Loucy (cell line): ENCODE results near the gene KRTAP27-1.

ENCODE experiments used
- H2AFZ ChIP-seq: fragments of 200-600 bp; sonication (generic); 2 replicates; pipeline ENCODE4 v1.6.0; 2016; ENCODE audit warnings: antibody characterized with exemption, mild to moderate bottlenecking, low read length, moderate library complexity
- H3F3A ChIP-seq: fragments of 200-600 bp; 2 replicates; pipeline ENCODE4 v1.6.0; 2016; ENCODE audit warnings: antibody characterized with exemption, low read depth, mild to moderate bottlenecking
- H3K27me3 ChIP-seq: fragments of 200-600 bp; sonication (generic); 2 replicates; pipeline ENCODE4 v1.6.1; 2014; ENCODE audit warnings: low read length, mild to moderate bottlenecking; ENCODE audit not compliant: insufficient read depth, poor library complexity, severe bottlenecking
- H3K36me3 ChIP-seq: fragments of 200-600 bp; sonication (generic); 2 replicates; pipeline ENCODE4 v1.6.1; 2016; ENCODE audit warnings: low read length; ENCODE audit not compliant: insufficient read depth
- H3K4me1 ChIP-seq: fragments of 200-600 bp; sonication (generic); 2 replicates; pipeline ENCODE4 v1.5.1; 2014; ENCODE audit warnings: low read length, mild to moderate bottlenecking; ENCODE audit not compliant: insufficient read depth, poor library complexity, severe bottlenecking
- H3K4me2 ChIP-seq: fragments of 200-600 bp; sonication (generic); 2 replicates; pipeline ENCODE4 v1.6.0; 2014; ENCODE audit warnings: antibody characterized with exemption, low read length, low read depth, mild to moderate bottlenecking; ENCODE audit not compliant: poor library complexity, severe bottlenecking
- H3K4me3 ChIP-seq: fragments of 200-600 bp; sonication (generic); 2 replicates; pipeline ENCODE4 v1.5.1; 2014; ENCODE audit warnings: low read length, mild to moderate bottlenecking, mixed read lengths; ENCODE audit not compliant: poor library complexity, severe bottlenecking
- H3K79me2 ChIP-seq: fragments of 200-600 bp; sonication (generic); 2 replicates; pipeline ENCODE4 v1.6.1; 2014; ENCODE audit warnings: low read length; ENCODE audit not compliant: insufficient read depth
- H3K9ac ChIP-seq: fragments of 200-600 bp; sonication (generic); 2 replicates; pipeline ENCODE4 v1.6.0; 2014; ENCODE audit warnings: mild to moderate bottlenecking, low read depth, low read length, moderate library complexity; ENCODE audit not compliant: poor library complexity, severe bottlenecking
- H3K9me2 ChIP-seq: fragments of 200-600 bp; sonication (generic); replicated peaks from 2 replicates; pipeline ENCODE4 v1.6.1; 2016; ENCODE audit warnings: low read depth, low read length, mixed read lengths
- H3K9me3 ChIP-seq: fragments of 200-600 bp; sonication (generic); 2 replicates; pipeline ENCODE4 v1.6.1; 2014; ENCODE audit warnings: mild to moderate bottlenecking, antibody characterized with exemption, low read length, low read depth; ENCODE audit not compliant: insufficient read depth
- H4K20me1 ChIP-seq: fragments of 200-600 bp; sonication (generic); 2 replicates; pipeline ENCODE4 v1.6.0; 2014; ENCODE audit warnings: antibody characterized with exemption, low read length, mild to moderate bottlenecking; ENCODE audit not compliant: insufficient read depth, poor library complexity, severe bottlenecking
- EZH2phosphoT487 ChIP-seq: fragments of 200-600 bp; IDR thresholded peaks from 2 replicates; pipeline ENCODE4 v1.6.1; 2018; ENCODE audit warnings: antibody characterized with exemption, mild to moderate bottlenecking, moderate library complexity, borderline replicate concordance
- TF ChIP-seq, protein P1 (sequence below): fragments of 200-600 bp; sonication (generic); conservative IDR thresholded peaks from 2 replicates; pipeline ENCODE4 v1.5.1; 2014; ENCODE audit warnings: mild to moderate bottlenecking, antibody characterized with exemption, low read length

KRTAP27-1 gene

GRCh38 chr21:30349572-30349971 is 12.1 kb upstream of the KRTAP27-1 start:
- Histone ChIP-seq H3K4me2 (no peak overlapping the region), H2AFZ (no peak overlapping the region), H3K9me2 (no peaks in the 10 kb centered on the region), H3K4me1 (no peaks in the 10 kb centered on the region), H3K4me3 (no peak overlapping the region), H3K79me2 (no peaks in the 10 kb centered on the region), H3F3A (no peaks in the 10 kb centered on the region), H3K9ac (no peak overlapping the region), H3K36me3 (no peaks in the 10 kb centered on the region), H3K27me3 (no peaks in the 10 kb centered on the region), H4K20me1 (no peaks in the 10 kb centered on the region), H3K9me3 (0 out of 2 replicates have a peak, but pooled peaks cover 3% of the 10 kb centered on the region)
- no peak for TF ChIP-seq EZH2phosphoT487
- TF ChIP-seq, protein P1, sequence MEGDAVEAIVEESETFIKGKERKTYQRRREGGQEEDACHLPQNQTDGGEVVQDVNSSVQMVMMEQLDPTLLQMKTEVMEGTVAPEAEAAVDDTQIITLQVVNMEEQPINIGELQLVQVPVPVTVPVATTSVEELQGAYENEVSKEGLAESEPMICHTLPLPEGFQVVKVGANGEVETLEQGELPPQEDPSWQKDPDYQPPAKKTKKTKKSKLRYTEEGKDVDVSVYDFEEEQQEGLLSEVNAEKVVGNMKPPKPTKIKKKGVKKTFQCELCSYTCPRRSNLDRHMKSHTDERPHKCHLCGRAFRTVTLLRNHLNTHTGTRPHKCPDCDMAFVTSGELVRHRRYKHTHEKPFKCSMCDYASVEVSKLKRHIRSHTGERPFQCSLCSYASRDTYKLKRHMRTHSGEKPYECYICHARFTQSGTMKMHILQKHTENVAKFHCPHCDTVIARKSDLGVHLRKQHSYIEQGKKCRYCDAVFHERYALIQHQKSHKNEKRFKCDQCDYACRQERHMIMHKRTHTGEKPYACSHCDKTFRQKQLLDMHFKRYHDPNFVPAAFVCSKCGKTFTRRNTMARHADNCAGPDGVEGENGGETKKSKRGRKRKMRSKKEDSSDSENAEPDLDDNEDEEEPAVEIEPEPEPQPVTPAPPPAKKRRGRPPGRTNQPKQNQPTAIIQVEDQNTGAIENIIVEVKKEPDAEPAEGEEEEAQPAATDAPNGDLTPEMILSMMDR, result no peak

- Histone ChIP-seq H3K36me3 (no peaks in the 10 kb centered on the region), H3K9me2 (no peaks in the 10 kb centered on the region), H3K9ac (no peak within 1 kb of the TSS), H3K27me3 (no peaks in the 10 kb centered on the region), H3F3A (no peaks in the 10 kb centered on the region), H2AFZ (no peak within 1 kb of the TSS), H3K4me2 (no peak within 1 kb of the TSS), H4K20me1 (no peaks in the 10 kb centered on the region), H3K9me3 (no peaks in the 10 kb centered on the region), H3K79me2 (no peaks in the 10 kb centered on the region), H3K4me3 (no peak within 1 kb of the TSS), H3K4me1 (no peaks in the 10 kb centered on the region)
- TF ChIP-seq, protein P1, result no peak
- TF ChIP-seq EZH2phosphoT487, result no peak
These were observed 11.0 kb upstream of the KRTAP27-1 start, which contains the start of gene KRTAP23-1 for GRCh38 chr21:30348506-30348905. TSS of gene KRTAP23-1 (minus strand) at chr21:30348606. CDS start at chr21:30348606, 0 bp downstream.

GRCh38 chr21:30345014-30345413 is 7.5 kb upstream of the KRTAP27-1 start:
- no peak for TF ChIP-seq EZH2phosphoT487
- TF ChIP-seq, protein P1, result no peak

More at GRCh38 chr21:30345014-30345413, 7.5 kb upstream of the KRTAP27-1 start:
- no peak overlapping the region for H3K4me2 ChIP-seq
- H4K20me1 ChIP-seq, result no peaks in the 10 kb centered on the region
- H3K27me3 ChIP-seq, result no peaks in the 10 kb centered on the region
- H3K79me2 ChIP-seq, result no peaks in the 10 kb centered on the region
- H3F3A ChIP-seq, result no peaks in the 10 kb centered on the region
- H3K4me3 ChIP-seq, result no peak overlapping the region
- H3K9me2 ChIP-seq, result no peaks in the 10 kb centered on the region
- no peak overlapping the region for H3K9ac ChIP-seq
- H3K9me3 ChIP-seq, result no peaks in the 10 kb centered on the region
- H2AFZ ChIP-seq, result no peak overlapping the region
- no peaks in the 10 kb centered on the region for H3K4me1 ChIP-seq
- H3K36me3 ChIP-seq, result no peaks in the 10 kb centered on the region
